Central memory CD8-positive, alpha-beta T cell (primary cell): ENCODE measurements around the gene ADAMTS6.
A peak's percentile ranks its signal among the peaks of the same experiment; 100 is the strongest.

Experiments used
- ATAC-seq: fragments of 150-1000 bp; cut with Tn5 transposase; replicated peaks from 2 replicates; pipeline ENCODE4 v1.10.0; 2022; ENCODE audit warnings: mild to moderate bottlenecking, moderate FRiP score, moderate number of reproducible peaks; ENCODE audit not compliant: poor library complexity, severe bottlenecking; ENCODE audit errors: extremely low read depth
- DNase-seq, 2 donors: peaks; one replicate each; pipeline ENCODE4 v3.0.0; 2021; ENCODE audit warnings: low spot score in 2 of 2
- H3K27ac Mint-ChIP-seq: one replicate; pipeline ENCODE4 v1.8.0; 2022; ENCODE audit warnings: low read depth, mild to moderate bottlenecking, moderate library complexity, mixed read lengths
- H3K27me3 Mint-ChIP-seq: one replicate; pipeline ENCODE4 v1.8.0; 2022; ENCODE audit warnings: mixed read lengths
- H3K36me3 Mint-ChIP-seq: one replicate; pipeline ENCODE4 v1.8.0; 2022; ENCODE audit warnings: mild to moderate bottlenecking, moderate library complexity, mixed read lengths; ENCODE audit not compliant: insufficient read depth
- H3K4me1 Mint-ChIP-seq: one replicate; pipeline ENCODE4 v1.8.0; 2022; ENCODE audit warnings: mixed read lengths
- H3K4me3 Mint-ChIP-seq: one replicate; pipeline ENCODE4 v1.8.0; 2022; ENCODE audit warnings: mild to moderate bottlenecking, moderate library complexity, mixed read lengths
- H3K9me3 Mint-ChIP-seq: one replicate; pipeline ENCODE4 v1.8.0; 2022; ENCODE audit warnings: mixed read lengths

Gene ADAMTS6

GRCh38 chr5:65108786-65109743, 372.7 kb downstream of the ADAMTS6 start:
- no peak for DNase-seq
- H3K9me3 Mint-ChIP-seq, result no peaks in the 10 kb centered on the region
- H3K27ac Mint-ChIP-seq, result no peak overlapping the region
- peaks cover 10% of the 10 kb centered on the region for H3K27me3 Mint-ChIP-seq
- peaks cover 5% of the 10 kb centered on the region for H3K36me3 Mint-ChIP-seq
- H3K4me3 Mint-ChIP-seq, result no peak overlapping the region
- peaks cover 13% of the 10 kb centered on the region for H3K4me1 Mint-ChIP-seq
- ATAC-seq, result no peak

GRCh38 chr5:65105301-65105700, 376.4 kb downstream of the ADAMTS6 start:
- peaks cover 10% of the 10 kb centered on the region for H3K36me3 Mint-ChIP-seq
- H3K9me3 Mint-ChIP-seq, result no peaks in the 10 kb centered on the region
- H3K4me3 Mint-ChIP-seq, result peak overlapping the region; percentile 4
- peak overlapping the region; percentile 47 for H3K27ac Mint-ChIP-seq
- no peaks in the 10 kb centered on the region for H3K27me3 Mint-ChIP-seq
- peaks cover 22% of the 10 kb centered on the region for H3K4me1 Mint-ChIP-seq
- ATAC-seq, result no peak
- DNase-seq, result no peak

GRCh38 chr5:65104831-65105230, 376.9 kb downstream of the ADAMTS6 start:
- H3K9me3 Mint-ChIP-seq, result no peaks in the 10 kb centered on the region
- no peak for ATAC-seq
- H3K27me3 Mint-ChIP-seq, result no peaks in the 10 kb centered on the region
- H3K4me1 Mint-ChIP-seq, result peaks cover 22% of the 10 kb centered on the region
- peak overlapping the region; percentile 47 for H3K27ac Mint-ChIP-seq
- H3K4me3 Mint-ChIP-seq, result peak overlapping the region; percentile 4
- H3K36me3 Mint-ChIP-seq, result peaks cover 10% of the 10 kb centered on the region
- no peak for DNase-seq

GRCh38 chr5:65103756-65104440, 377.8 kb downstream of the ADAMTS6 start:
- H3K27ac Mint-ChIP-seq, result peak overlapping the region; percentile 92

GRCh38 chr5:65102976-65103711, 378.6 kb downstream of the ADAMTS6 start:
- DNase-seq (peak; percentile 28 to 42), ATAC-seq (peak; percentile 75)
- H3K27me3 Mint-ChIP-seq, result no peaks in the 10 kb centered on the region
- H3K4me3 Mint-ChIP-seq, result peak overlapping the region; percentile 79
- H3K27ac Mint-ChIP-seq, result peak overlapping the region; percentile 92
- H3K4me1 Mint-ChIP-seq, result peaks cover 22% of the 10 kb centered on the region
- H3K36me3 Mint-ChIP-seq, result peaks cover 10% of the 10 kb centered on the region
- H3K9me3 Mint-ChIP-seq, result no peaks in the 10 kb centered on the region

More at GRCh38 chr5:65103756-65104440, 377.8 kb downstream of the ADAMTS6 start:
- peak overlapping the region; percentile 79 for H3K4me3 Mint-ChIP-seq
- H3K9me3 Mint-ChIP-seq, result no peaks in the 10 kb centered on the region
- H3K27me3 Mint-ChIP-seq, result no peaks in the 10 kb centered on the region
- peaks cover 22% of the 10 kb centered on the region for H3K4me1 Mint-ChIP-seq
- DNase-seq (no peak), ATAC-seq (no peak)
- peaks cover 10% of the 10 kb centered on the region for H3K36me3 Mint-ChIP-seq

GRCh38 chr5:65102371-65102975, 379.2 kb downstream of the ADAMTS6 start:
- Mint-ChIP-seq H3K27me3 (no peaks in the 10 kb centered on the region), H3K4me3 (peak overlapping the region; percentile 79), H3K36me3 (peaks cover 9% of the 10 kb centered on the region), H3K4me1 (peaks cover 22% of the 10 kb centered on the region), H3K9me3 (no peaks in the 10 kb centered on the region), H3K27ac (peak overlapping the region; percentile 92)
- DNase-seq (no peak), ATAC-seq (no peak)

GRCh38 chr5:65101632-65102100, 380.1 kb downstream of the ADAMTS6 start:
- DNase-seq, result no peak
- no peaks in the 10 kb centered on the region for H3K27me3 Mint-ChIP-seq
- H3K9me3 Mint-ChIP-seq, result no peaks in the 10 kb centered on the region
- H3K4me3 Mint-ChIP-seq, result peak overlapping the region; percentile 79
- peaks cover 7% of the 10 kb centered on the region for H3K36me3 Mint-ChIP-seq
- H3K27ac Mint-ChIP-seq, result no peak overlapping the region
- ATAC-seq, result no peak
- peaks cover 22% of the 10 kb centered on the region for H3K4me1 Mint-ChIP-seq

GRCh38 chr5:65100911-65101631, 380.6 kb downstream of the ADAMTS6 start:
- Mint-ChIP-seq H3K9me3 (no peaks in the 10 kb centered on the region), H3K4me3 (no peak overlapping the region)

More at GRCh38 chr5:65100911-65101631, 380.6 kb downstream of the ADAMTS6 start:
- peaks cover 22% of the 10 kb centered on the region for H3K4me1 Mint-ChIP-seq
- H3K27me3 Mint-ChIP-seq, result no peaks in the 10 kb centered on the region
- DNase-seq (no peak), ATAC-seq (no peak)
- no peak overlapping the region for H3K27ac Mint-ChIP-seq
- peaks cover 7% of the 10 kb centered on the region for H3K36me3 Mint-ChIP-seq
